H9 (cell line): ENCODE measurements around the gene ECE1. TPM values are rescaled to one million over a fixed set of nuclear protein-coding genes. Genes with fewer than 3 reads are reported as not detected.

Source experiments
- DNase-seq: peaks from one replicate; pipeline ENCODE4 v3.0.0-alpha.2; 2017
- H2AFZ ChIP-seq: one replicate; pipeline ENCODE4 v1.6.1; 2013; ENCODE audit warnings: mild to moderate bottlenecking, low read length, control low read depth, moderate library complexity
- H2AK5ac ChIP-seq: 2 replicates; pipeline ENCODE4 v1.6.1; 2013; ENCODE audit warnings: low read length, control low read depth, mixed read lengths; ENCODE audit not compliant: insufficient read length
- H2BK120ac ChIP-seq: one replicate; pipeline ENCODE4 v1.6.1; 2013; ENCODE audit warnings: low read depth, mild to moderate bottlenecking, low read length, control low read depth, inconsistent platforms; ENCODE audit not compliant: poor library complexity, severe bottlenecking
- H2BK12ac ChIP-seq: 2 replicates; pipeline ENCODE4 v1.6.1; 2013; ENCODE audit warnings: low read length, control low read depth, mixed read lengths, low read depth; ENCODE audit not compliant: insufficient read length
- H2BK15ac ChIP-seq: 2 replicates; pipeline ENCODE4 v1.6.1; 2013; ENCODE audit warnings: low read depth, low read length, control low read depth
- H2BK20ac ChIP-seq: one replicate; pipeline ENCODE4 v1.6.1; 2013; ENCODE audit warnings: low read depth, mild to moderate bottlenecking, low read length, control low read depth, inconsistent platforms; ENCODE audit not compliant: poor library complexity, severe bottlenecking
- H2BK5ac ChIP-seq: 2 replicates; pipeline ENCODE4 v1.6.1; 2013; ENCODE audit warnings: low read length, control low read depth, mixed read lengths; ENCODE audit not compliant: insufficient read length
- H3K14ac ChIP-seq: 2 replicates; pipeline ENCODE4 v1.6.1; 2013; ENCODE audit warnings: low read length, control low read depth; ENCODE audit not compliant: insufficient read depth
- H3K18ac ChIP-seq: 2 replicates; pipeline ENCODE4 v1.6.1; 2013; ENCODE audit warnings: low read depth, mild to moderate bottlenecking, mixed read lengths, low read length, control low read depth; ENCODE audit not compliant: insufficient read length
- H3K23ac ChIP-seq: 2 replicates; pipeline ENCODE4 v1.6.1; 2013; ENCODE audit warnings: low read length, control low read depth, mixed read lengths, low read depth; ENCODE audit not compliant: insufficient read length
- H3K23me2 ChIP-seq: 2 replicates; pipeline ENCODE4 v1.6.1; 2013; ENCODE audit warnings: low read depth, mild to moderate bottlenecking, mixed read lengths, low read length, control low read depth; ENCODE audit not compliant: insufficient read length, poor library complexity, severe bottlenecking
- H3K27ac ChIP-seq: 2 replicates; pipeline ENCODE4 v1.5.1; 2013; ENCODE audit warnings: low read length, control low read depth, mixed read lengths, low read depth; ENCODE audit not compliant: insufficient read length
- H3K27me3 ChIP-seq: 2 replicates; pipeline ENCODE4 v1.6.1; 2013; ENCODE audit warnings: low read length, control low read depth, inconsistent platforms; ENCODE audit not compliant: insufficient read depth
- H3K4ac ChIP-seq: 2 replicates; pipeline ENCODE4 v1.6.1; 2013; ENCODE audit warnings: low read depth, mild to moderate bottlenecking, control low read depth, inconsistent platforms, low read length, moderate library complexity
- H3K4me1 ChIP-seq: 2 replicates; pipeline ENCODE4 v1.6.1; 2013; ENCODE audit warnings: low read length, control low read depth, inconsistent platforms; ENCODE audit not compliant: insufficient read depth
- H3K4me2 ChIP-seq: 2 replicates; pipeline ENCODE4 v1.6.1; 2013; ENCODE audit warnings: low read length, control low read depth, mixed read lengths; ENCODE audit not compliant: insufficient read length, insufficient read depth
- H3K56ac ChIP-seq: 2 replicates; pipeline ENCODE4 v1.6.1; 2013; ENCODE audit warnings: low read depth, mild to moderate bottlenecking, mixed read lengths, low read length, control low read depth; ENCODE audit not compliant: insufficient read length
- H3K79me1 ChIP-seq: 2 replicates; pipeline ENCODE4 v1.6.1; 2013; ENCODE audit warnings: low read depth, mild to moderate bottlenecking, moderate library complexity, low read length, control low read depth, inconsistent platforms; ENCODE audit not compliant: insufficient read depth, poor library complexity, severe bottlenecking
- H3K79me2 ChIP-seq: 2 replicates; pipeline ENCODE4 v1.6.1; 2013; ENCODE audit warnings: low read length, control low read depth, inconsistent platforms; ENCODE audit not compliant: insufficient read depth
- H3K9ac ChIP-seq: 2 replicates; pipeline ENCODE4 v1.6.1; 2013; ENCODE audit warnings: low read length, control low read depth, mixed read lengths; ENCODE audit not compliant: insufficient read length; ENCODE audit errors: extremely low read depth
- H3K9me3 ChIP-seq: one replicate; pipeline ENCODE4 v1.6.1; 2013; ENCODE audit warnings: low read depth, low read length, inconsistent platforms; ENCODE audit not compliant: control insufficient read depth
- H3T11ph ChIP-seq: one replicate; pipeline ENCODE4 v1.6.1; 2013; ENCODE audit warnings: mild to moderate bottlenecking, low read length, control low read depth, inconsistent platforms
- H4K20me1 ChIP-seq: one replicate; pipeline ENCODE4 v1.6.1; 2013; ENCODE audit not compliant: control insufficient read depth, insufficient read length, insufficient read depth
- H4K5ac ChIP-seq: 2 replicates; pipeline ENCODE4 v1.6.1; 2013; ENCODE audit warnings: low read depth, mild to moderate bottlenecking, mixed read lengths, low read length, control low read depth; ENCODE audit not compliant: insufficient read length
- H4K8ac ChIP-seq: replicated peaks from 2 replicates; pipeline ENCODE4 v1.6.1; 2013; ENCODE audit warnings: low read length, control low read depth, mixed read lengths, low read depth; ENCODE audit not compliant: insufficient read length
- H4K91ac ChIP-seq: 2 replicates; pipeline ENCODE4 v1.6.1; 2013; ENCODE audit warnings: low read depth, mild to moderate bottlenecking, moderate library complexity, mixed read lengths, low read length, control low read depth; ENCODE audit not compliant: insufficient read length
- H3K27ac Mint-ChIP-seq, 3 experiments: 2 replicates in 2 of 3; 3 replicates in 1 of 3; pipeline ENCODE4 v1.8.0; 2020 to 2021; ENCODE audit warnings: mixed read lengths in 3 of 3, mild to moderate bottlenecking in 1 of 3, moderate library complexity in 1 of 3
- H3K27me3 Mint-ChIP-seq: 2 replicates; pipeline ENCODE4 v1.8.0; 2021; ENCODE audit warnings: low read depth, mild to moderate bottlenecking, moderate library complexity, mixed read lengths
- H3K36me3 Mint-ChIP-seq, 3 experiments: 2 replicates in 2 of 3; 3 replicates in 1 of 3; pipeline ENCODE4 v1.8.0; 2020 to 2021; ENCODE audit warnings: low read depth in 3 of 3, mixed read lengths in 3 of 3; ENCODE audit not compliant: insufficient read depth in 1 of 3
- H3K4me1 Mint-ChIP-seq, 2 experiments: 2 replicates each; pipeline ENCODE4 v1.8.0; 2020; ENCODE audit warnings: mixed read lengths in 2 of 2
- H3K4me3 Mint-ChIP-seq, 2 experiments: 2 replicates in 1 of 2; 3 replicates in 1 of 2; pipeline ENCODE4 v1.8.0; 2020 to 2021; ENCODE audit warnings: mild to moderate bottlenecking in 2 of 2, mixed read lengths in 2 of 2, moderate library complexity in 1 of 2
- H3K9me3 Mint-ChIP-seq, 2 experiments: 2 replicates in 1 of 2; 3 replicates in 1 of 2; pipeline ENCODE4 v1.8.0; 2020; ENCODE audit warnings: mild to moderate bottlenecking in 2 of 2, mixed read lengths in 2 of 2, moderate library complexity in 1 of 2
- CTCF ChIP-seq: fragments of 200-600 bp; sonication (generic); conservative IDR thresholded peaks from 3 replicates; pipeline ENCODE4 v1.8.0; 2021; ENCODE audit warnings: antibody characterized with exemption, mild to moderate bottlenecking
- WGBS: extraction: QIAGEN DNeasy Blood & Tissue Kit; methylation state at CpG from one replicate; pipeline ENCODE4 v1.1.7; 2013; ENCODE audit warnings: missing lambda C conversion rate, low lambda C conversion rate, mixed read lengths; ENCODE audit not compliant: insufficient read length; ENCODE audit errors: extremely low coverage; 5-methylcytosine and 5-hydroxymethylcytosine counted together
- total RNA-seq: library from RNA; stranded (reverse); gene quantifications from 2 replicates; pipeline ENCODE4 v1.2.1, GENCODE V29; 2021

The ECE1 gene
- total RNA-seq, 1 experiment from 2014 or later = 31.1 TPM

GRCh38 chr1:21296509-21297354, 6.5 kb upstream of the ECE1 start:
- Mint-ChIP-seq H3K9me3 (no peaks in the 10 kb centered on the region), H3K4me1 (peaks cover 20 to 26% of the 10 kb centered on the region in 2 experiments), H3K36me3 (no peaks in the 10 kb centered on the region), H3K4me3 (no peak overlapping the region), H3K27ac (no peak overlapping the region; a peak in 2 of 7 replicates), H3K27me3 (no peaks in the 10 kb centered on the region)
- no peak overlapping the region for H3K4ac ChIP-seq
- no peak overlapping the region for H4K5ac ChIP-seq
- no peak overlapping the region for H2BK15ac ChIP-seq
- no peak overlapping the region for H4K8ac ChIP-seq
- no peak overlapping the region for H2BK120ac ChIP-seq
- H2BK5ac ChIP-seq = no peak overlapping the region
- H3K4me1 ChIP-seq = 0 out of 2 replicates have a peak, but pooled peaks cover 3% of the 10 kb centered on the region
- no peak overlapping the region for H3K27ac ChIP-seq
- no peak for TF ChIP-seq CTCF
- no peak overlapping the region for H3T11ph ChIP-seq
- no peak overlapping the region for H3K9ac ChIP-seq
- WGBS = no CpG with 5 or more reads among the region's 7 CpGs
- no peak for DNase-seq
- no peaks in the 10 kb centered on the region; the same call in 1 of the 2 replicates for H3K79me2 ChIP-seq
- H4K91ac ChIP-seq = no peak overlapping the region
- no peak overlapping the region for H3K18ac ChIP-seq
- no peak overlapping the region for H3K14ac ChIP-seq
- H2BK20ac ChIP-seq = no peak overlapping the region
- H3K27me3 ChIP-seq = no peaks in the 10 kb centered on the region
- H3K79me1 ChIP-seq = no peaks in the 10 kb centered on the region
- no peaks in the 10 kb centered on the region for H3K9me3 ChIP-seq
- H3K23me2 ChIP-seq = no peaks in the 10 kb centered on the region
- H3K56ac ChIP-seq = no peak overlapping the region
- no peak overlapping the region for H2BK12ac ChIP-seq
- no peaks in the 10 kb centered on the region for H4K20me1 ChIP-seq
- no peak overlapping the region for H2AK5ac ChIP-seq
- H3K4me2 ChIP-seq = no peak overlapping the region
- H3K23ac ChIP-seq = no peak overlapping the region
- H2AFZ ChIP-seq = no peak overlapping the region
